H54 (cell line): ENCODE data around the gene OR51B6.
"Not testable (repeated sequence)": the region's sequence is repeated elsewhere in the genome, so short reads cannot be mapped to it uniquely, and the experiment has no call there.

Experiments used
- DNase-seq: peaks from one replicate; pipeline ENCODE4 v3.0.0; 2011; ENCODE audit warnings: low spot score, mixed read lengths; ENCODE audit not compliant: insufficient read length
- FAIRE-seq: peaks from 3 replicates; lab custom pipeline; 2011; peaks lifted over from hg19 to GRCh38; lab: Jason Lieb, UNC
- POLR2A ChIP-seq: IDR thresholded peaks from 2 replicates; pipeline ENCODE4 v1.6.1; 2011; ENCODE audit warnings: low read depth, mild to moderate bottlenecking, low read length

The OR51B6 gene, protein sequence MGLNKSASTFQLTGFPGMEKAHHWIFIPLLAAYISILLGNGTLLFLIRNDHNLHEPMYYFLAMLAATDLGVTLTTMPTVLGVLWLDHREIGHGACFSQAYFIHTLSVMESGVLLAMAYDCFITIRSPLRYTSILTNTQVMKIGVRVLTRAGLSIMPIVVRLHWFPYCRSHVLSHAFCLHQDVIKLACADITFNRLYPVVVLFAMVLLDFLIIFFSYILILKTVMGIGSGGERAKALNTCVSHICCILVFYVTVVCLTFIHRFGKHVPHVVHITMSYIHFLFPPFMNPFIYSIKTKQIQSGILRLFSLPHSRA

DNA sequence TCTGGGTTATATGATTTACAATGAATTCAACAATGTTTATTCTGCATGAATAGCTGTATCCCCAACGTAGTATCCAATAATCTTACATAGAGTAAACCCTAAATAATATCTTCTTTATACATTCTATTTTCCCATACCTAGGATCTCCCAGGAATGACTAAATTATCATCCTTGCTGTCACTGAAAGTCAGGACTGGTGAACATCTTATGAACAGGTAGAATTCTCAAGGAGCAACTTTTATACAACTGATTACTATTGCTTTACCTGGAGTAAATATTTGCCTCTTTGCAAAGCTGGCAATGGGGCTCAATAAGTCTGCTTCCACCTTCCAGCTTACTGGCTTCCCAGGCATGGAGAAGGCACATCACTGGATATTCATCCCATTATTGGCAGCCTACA is at the start of gene OR51B6:
Gene OR51B6 (plus strand): TSS at position 301 of the 400 bp plus-strand sequence. CDS start 0 bp downstream, at position 301.
- TF ChIP-seq POLR2A = no peak
- FAIRE-seq (peak; percentile 82), DNase-seq (no peak)

DNA sequence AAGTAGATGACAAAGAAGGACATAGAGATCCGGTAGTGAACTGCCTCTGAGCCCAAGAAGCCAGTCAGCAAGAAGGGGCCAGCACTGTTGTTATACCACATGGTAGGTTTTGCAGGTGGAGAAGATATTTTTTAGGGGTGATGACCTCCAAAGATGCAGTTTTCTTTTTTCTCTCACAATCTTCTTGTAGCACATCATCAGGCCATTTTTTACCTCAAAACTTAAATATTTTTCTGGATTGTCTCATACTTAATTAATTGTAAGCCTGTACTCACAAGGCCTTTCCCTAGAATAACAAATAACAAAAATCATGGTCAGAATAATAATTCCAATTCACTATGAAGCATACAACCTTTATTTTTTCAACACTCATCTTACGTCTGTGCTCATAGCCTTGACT is 49.5 kb upstream of the OR51B6 start, which contains the start of gene OR51B4:
Gene OR51B4 (minus strand): TSS at position 101 of the 400 bp plus-strand sequence. CDS start 0 bp downstream, at position 101.
- FAIRE-seq (no peak), DNase-seq (no peak)
- TF ChIP-seq POLR2A = no peak

DNA sequence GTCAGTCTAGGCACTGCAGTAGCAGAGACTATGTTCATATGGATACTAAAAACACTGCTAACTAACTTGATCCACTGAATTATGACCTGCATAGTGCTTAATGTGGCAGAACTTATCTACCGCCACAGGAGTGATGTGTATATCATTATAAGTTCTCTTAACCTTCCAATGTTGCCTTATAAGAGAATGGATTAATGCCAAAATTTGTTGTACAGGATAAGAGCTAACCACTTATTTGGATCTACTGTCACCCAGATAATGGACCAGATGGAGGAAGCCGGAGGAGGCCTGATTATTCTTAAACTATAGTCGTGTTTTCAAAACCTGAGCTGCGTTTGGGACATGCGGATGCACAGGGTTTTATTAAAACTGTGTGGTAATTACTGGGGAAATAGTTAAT is 47.7 kb upstream of the OR51B6 start:
- DNase-seq = no peak
- no peak for TF ChIP-seq POLR2A
- FAIRE-seq = no peak

DNA sequence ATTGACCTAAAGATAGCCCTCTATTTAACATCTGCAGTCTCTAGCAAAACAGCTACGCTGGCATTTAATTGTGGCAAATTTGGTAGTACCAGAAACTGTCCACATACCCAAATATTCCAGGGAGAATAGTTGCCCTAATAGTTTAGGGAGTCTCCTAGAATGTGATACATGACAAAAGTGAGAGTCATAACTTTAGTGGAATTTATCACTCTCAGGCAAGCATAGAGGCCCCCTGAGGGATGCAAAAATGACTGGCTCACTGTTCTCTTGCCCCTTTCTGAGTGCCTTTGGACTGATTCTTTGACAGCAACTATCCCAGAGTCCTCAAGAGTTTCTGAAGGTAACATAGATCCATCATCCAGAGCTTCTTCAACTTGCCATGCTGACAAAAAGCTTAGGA is 47.3 kb upstream of the OR51B6 start:
- DNase-seq = no peak
- FAIRE-seq = peak; percentile 38
- no peak for TF ChIP-seq POLR2A

DNA sequence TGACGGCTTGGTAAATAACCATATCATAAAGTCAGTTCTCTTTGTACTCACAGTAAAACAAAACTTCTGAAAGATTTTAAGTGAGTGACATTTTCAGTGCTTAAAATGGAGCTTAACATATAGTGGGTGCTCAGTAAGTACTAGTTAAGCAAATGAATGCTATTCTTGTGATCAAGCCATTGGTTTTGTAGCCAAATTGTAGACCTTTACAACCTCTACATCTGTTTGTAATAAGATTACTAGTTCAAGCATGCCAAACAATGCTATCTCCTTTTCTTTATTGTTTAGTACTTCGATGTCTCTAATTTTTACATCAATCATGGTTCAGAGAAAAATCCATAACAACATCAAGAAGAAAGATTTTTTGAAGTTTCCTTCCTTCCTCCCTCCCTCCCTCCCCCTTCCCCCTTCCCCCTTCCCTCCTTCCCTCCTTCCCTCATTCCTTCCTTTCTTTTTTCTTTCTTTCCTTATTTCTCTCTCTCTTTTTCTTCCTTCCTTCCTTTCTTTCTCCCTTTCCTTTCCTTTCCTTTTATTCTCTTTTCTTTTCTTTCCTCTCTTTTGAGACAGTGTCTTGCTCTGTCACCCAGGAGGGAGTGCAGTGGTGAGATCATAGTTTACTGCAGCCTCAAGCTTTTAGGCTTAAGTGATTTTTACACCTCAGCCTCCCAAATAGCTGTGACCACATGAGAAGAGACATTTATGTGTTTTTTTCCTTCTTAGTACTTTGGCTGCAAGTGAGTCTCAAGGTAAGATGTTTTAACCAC is 43.9 kb upstream of the OR51B6 start:
- FAIRE-seq = peak; percentile 57
- TF ChIP-seq POLR2A = no peak

DNA sequence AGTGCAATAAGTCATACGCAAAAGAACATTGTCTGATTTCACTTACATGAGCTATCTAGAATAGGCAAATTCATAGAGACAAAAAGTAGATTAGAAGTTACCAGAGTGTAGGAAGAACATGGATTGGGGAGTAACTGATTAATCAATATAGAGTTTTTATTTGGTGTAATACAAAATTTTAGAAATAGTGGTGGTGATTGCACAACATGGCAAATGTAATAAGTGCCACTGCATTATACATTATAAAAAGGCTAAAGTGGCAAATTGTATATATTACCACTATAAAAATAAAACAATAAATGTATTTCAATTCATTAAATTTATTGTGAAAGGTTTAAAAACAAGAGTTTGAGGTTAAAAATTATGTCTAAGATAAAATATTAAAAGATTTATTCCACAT is 40.9 kb upstream of the OR51B6 start:
- no peak for TF ChIP-seq POLR2A
- no peak for FAIRE-seq
- DNase-seq = no peak

More for the DNA sequence above, 43.9 kb upstream of the OR51B6 start:
- no peak for DNase-seq

DNA sequence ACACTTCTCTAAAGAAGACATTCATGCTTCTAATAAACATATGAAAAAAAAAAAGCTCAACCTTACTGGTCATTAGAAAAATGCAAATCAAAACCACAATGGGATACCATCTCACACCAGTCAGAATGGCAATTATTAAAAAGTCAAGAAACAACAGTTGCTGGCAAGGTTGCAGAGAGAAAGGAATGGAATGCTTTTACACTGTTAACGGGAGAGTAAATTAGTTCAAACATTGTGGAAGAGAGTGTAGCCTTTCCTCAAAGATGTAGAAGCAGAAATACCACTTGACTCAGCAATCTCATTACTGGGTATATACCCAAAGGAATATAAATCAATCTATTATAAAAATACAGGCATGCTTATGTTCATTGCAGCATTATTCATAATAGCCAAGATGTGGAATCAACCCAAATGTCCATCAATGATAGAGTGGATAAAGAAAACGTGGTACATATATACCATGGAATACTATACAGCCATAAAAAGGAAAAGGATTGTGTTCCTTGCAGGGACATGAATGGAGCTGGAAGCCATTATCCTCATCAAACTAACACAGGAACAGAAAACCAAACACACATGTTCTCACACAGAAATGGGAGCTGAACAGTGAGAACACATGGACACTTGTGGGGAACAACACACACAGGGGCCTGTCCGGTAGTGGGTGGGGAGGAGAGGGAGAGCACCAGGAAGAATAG is 37.8 kb upstream of the OR51B6 start:
- FAIRE-seq = peak; percentile 6
- DNase-seq = not testable (repeated sequence)

DNA sequence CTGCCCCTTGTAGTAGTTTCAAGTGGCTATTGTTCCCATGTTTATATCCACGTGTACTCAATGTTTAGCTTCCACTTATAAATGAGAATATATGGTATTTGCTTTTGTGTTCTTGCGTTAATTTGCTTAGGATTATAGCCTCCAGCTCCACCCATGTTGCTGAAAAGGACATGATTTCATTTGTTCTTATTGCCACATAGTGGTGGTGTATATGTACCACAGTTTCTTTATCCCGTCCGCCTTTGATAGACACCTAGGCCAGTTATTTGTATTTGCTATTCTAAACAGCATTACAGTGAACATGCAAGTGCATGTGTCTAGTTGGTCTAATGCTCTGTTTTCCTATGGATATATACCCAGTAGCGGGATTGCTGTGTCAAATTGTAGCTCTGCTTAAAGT is 34.0 kb upstream of the OR51B6 start:
- DNase-seq (no peak), FAIRE-seq (peak; percentile 75)
- TF ChIP-seq POLR2A = no peak

DNA sequence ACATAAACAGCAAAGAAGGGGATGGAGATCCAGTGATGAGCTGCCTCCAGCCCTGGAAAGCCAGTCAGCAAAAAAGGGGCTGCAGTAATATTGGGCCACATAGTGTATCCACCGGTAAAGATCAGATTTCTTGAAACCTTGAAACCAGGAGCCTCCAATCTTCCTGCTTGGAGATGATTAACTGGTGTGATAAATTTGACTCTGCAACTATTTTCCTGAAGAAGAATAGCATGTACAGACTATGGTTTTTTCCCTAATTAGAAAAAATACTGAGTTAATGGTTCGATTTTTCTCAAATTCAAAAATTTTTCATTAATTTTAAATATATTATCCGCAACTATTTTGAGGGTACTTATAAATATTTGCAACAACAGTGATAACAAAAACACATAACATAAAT is 27.1 kb upstream of the OR51B6 start, which contains the start of gene OR51B2:
Gene OR51B2 (minus strand): TSS at position 101 of the 400 bp plus-strand sequence. CDS start 0 bp downstream, at position 101.
- no peak for FAIRE-seq
- no peak for TF ChIP-seq POLR2A

DNA sequence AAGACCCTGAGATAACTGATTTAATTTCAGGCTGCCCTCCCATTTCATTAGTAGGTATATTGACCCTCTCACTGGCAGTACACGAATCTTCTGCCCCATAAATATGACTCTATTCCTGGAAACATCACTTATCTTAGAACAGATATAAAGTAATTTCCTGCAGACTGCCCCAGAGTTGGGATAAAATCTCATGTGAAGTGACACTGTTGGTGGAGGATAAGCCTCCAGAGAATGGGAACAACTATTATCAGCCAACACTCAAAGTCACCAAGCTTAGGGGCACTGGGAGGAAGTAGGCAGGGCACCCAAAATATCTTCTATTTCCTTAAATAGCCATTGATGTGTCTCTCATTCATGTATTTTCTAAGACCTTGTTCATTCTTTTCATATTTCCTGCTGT is 16.1 kb upstream of the OR51B6 start:
- DNase-seq (no peak), FAIRE-seq (no peak)
- TF ChIP-seq POLR2A = no peak

More for the DNA sequence above, 27.1 kb upstream of the OR51B6 start, which contains the start of gene OR51B2:
- no peak for DNase-seq

DNA sequence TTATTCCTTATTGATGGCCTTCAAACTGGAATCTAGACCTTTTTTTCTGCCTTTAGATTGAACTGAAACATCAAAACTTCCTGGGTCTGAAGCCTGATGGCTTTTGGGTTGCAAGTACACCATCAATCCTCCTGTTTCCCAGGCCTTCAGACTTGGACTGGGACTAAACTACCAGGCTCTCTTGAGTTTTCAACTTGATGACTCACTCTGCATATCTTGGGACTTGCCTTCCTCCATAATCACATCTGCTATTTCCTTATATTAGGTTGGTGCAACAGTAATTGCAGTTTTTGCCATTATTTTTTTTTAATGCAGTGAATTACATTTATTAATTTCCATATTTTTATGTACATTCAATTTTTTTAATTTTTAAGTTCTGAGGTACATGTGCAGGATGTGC is 15.0 kb upstream of the OR51B6 start:
- TF ChIP-seq POLR2A = no peak
- DNase-seq = no peak
- FAIRE-seq = peak; percentile 76

DNA sequence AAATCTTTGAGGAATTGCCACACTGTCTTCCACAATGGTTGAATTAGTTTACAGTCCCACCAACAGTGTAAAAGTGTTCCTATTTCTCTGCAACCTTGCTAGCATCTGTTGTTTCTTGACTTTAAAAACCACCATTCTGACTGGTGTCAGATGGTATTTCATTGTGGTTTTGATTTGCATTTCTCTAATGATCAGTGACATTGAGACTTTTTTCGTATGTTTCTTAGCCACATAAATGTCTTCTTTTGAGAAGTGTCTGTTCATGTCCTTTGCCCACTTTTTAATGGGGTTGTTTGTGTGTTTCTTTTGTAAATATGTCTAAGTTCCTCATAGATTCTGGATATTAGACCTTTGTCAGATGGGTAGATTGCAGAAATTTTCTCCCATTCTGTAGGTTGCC is 14.1 kb upstream of the OR51B6 start:
- not testable (repeated sequence) for FAIRE-seq, DNase-seq

DNA sequence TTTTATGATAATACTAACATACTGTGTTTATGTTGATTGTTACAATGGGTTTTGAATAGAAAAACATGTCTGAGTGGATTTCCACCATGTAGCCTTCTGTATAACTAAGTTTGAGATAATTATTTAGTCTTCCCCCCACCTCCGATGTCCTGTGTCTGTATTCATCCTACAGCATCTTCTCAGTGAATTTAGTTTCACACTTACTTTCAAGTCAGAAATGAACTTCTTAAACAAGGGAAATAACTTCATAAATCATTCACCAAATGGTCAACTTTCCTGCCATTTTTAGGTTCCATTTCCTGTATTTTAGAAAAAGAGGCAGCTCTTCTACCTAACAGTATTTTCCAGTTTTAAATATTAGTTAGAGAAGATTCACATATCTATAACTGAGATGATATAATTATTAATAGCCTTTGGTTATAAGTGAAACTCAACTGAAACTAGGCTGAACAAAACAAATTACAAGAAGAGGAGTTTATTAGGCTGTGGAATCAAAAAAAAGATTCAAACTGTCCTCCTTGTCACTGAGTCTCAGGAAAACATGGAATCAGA is 11.5 kb upstream of the OR51B6 start:
- no peak for TF ChIP-seq POLR2A
- FAIRE-seq (peak; percentile 48), DNase-seq (no peak)
